GM18517 (cell line): ENCODE results near the gene CELA1.
"Not testable (repeated sequence)": the region's sequence is repeated elsewhere in the genome, so short reads cannot be mapped to it uniquely, and the experiment has no call there.

Experiments
- ATAC-seq: cut with Tn5 transposase; IDR thresholded peaks from one replicate; pipeline ENCODE4 v1.9.1; 2021; ENCODE audit warnings: mild to moderate bottlenecking, moderate library complexity; ENCODE audit not compliant: unreplicated experiment

The CELA1 gene

GRCh38 chr12:51349026-51349425 is 2.5 kb upstream of the CELA1 start:
- no peak for ATAC-seq

GRCh38 chr12:51348116-51348515 is 1.6 kb upstream of the CELA1 start:
- no peak for ATAC-seq

GRCh38 chr12:51345681-51346080 is 798 bp downstream of the CELA1 start:
- ATAC-seq = no peak

- no peak for ATAC-seq
These were observed 3.3 kb downstream of the CELA1 start for GRCh38 chr12:51343201-51343600.

- ATAC-seq = no peak
These were observed 4.1 kb downstream of the CELA1 start for GRCh38 chr12:51342416-51342815.

- ATAC-seq = peak; percentile 53
These were observed 5.0 kb downstream of the CELA1 start for GRCh38 chr12:51341251-51342007.

- no peak for ATAC-seq
These were observed 6.7 kb downstream of the CELA1 start for GRCh38 chr12:51339750-51340149.

- not testable (repeated sequence) for ATAC-seq
These were observed 9.1 kb downstream of the CELA1 start for GRCh38 chr12:51337336-51337735.

- ATAC-seq = no peak
These were observed 10.5 kb downstream of the CELA1 start for GRCh38 chr12:51335931-51336330.

- no peak for ATAC-seq
These were observed 11.7 kb downstream of the CELA1 start for GRCh38 chr12:51334764-51335163.

- no peak for ATAC-seq
These were observed 12.9 kb downstream of the CELA1 start for GRCh38 chr12:51333536-51333935.

- no peak for ATAC-seq
These were observed 16.3 kb downstream of the CELA1 start for GRCh38 chr12:51330186-51330585.

- no peak for ATAC-seq
These were observed 16.7 kb downstream of the CELA1 start for GRCh38 chr12:51329742-51330141.

GRCh38 chr12:51328587-51328986 is 17.9 kb downstream of the CELA1 start:
- no peak for ATAC-seq

GRCh38 chr12:51326698-51327439 is 19.6 kb downstream of the CELA1 start:
- ATAC-seq = no peak

- ATAC-seq = no peak
These were observed 21.5 kb downstream of the CELA1 start for GRCh38 chr12:51324953-51325352.

- peak; percentile 47 for ATAC-seq
These were observed 22.2 kb downstream of the CELA1 start, which contains the start of gene BIN2 for GRCh38 chr12:51323966-51324895. Gene BIN2 (minus strand): TSS chr12:51324174. CDS start chr12:51324102, 72 bp downstream.

- peak; percentile 5 for ATAC-seq
These were observed 23.0 kb downstream of the CELA1 start for GRCh38 chr12:51323317-51323960.

- ATAC-seq = no peak
These were observed 24.0 kb downstream of the CELA1 start for GRCh38 chr12:51322452-51322851.

- no peak for ATAC-seq
These were observed 24.6 kb downstream of the CELA1 start for GRCh38 chr12:51321882-51322281.
